ENCODE measurements around the gene AP2A1. TPM values are rescaled to one million over a fixed set of nuclear protein-coding genes. Genes with fewer than 3 reads are reported as not detected.

The AP2A1 gene
- polyA plus RNA-seq, 1 donor from 2014 or later = 40.8 TPM

DNA sequence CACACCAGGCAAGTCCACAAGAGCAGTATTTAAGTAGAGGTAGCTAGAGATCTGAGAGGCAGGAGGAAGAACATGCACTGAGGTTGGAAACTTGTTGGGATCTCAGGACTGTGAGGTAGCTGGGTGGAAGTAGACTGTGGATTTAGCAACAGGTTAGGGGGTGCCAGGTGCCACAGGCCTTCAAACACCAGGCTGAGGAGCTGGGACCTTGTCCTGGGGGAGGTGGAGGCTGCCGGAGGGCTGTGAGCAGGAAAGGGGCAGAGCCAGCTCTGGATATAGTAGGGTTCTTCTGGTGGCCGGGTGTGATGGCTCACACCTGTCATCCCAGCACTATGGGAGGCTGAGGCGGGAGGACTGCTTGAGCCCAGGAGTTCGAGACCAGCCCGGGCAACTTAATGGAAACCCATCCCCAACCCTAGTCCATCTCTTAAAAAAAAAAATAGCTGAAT is 43.2 kb downstream of the AP2A1 start:
- Histone ChIP-seq H3K9me2 (ENCODE audit: insufficient read depth, low read length) (no peaks in the 10 kb centered on the region), H3K27ac (ENCODE audit: low read length) (peak overlapping the region; percentile 64), H3K36me3 (ENCODE audit: insufficient read depth, low read length) (no peaks in the 10 kb centered on the region), H3K27me3 (ENCODE audit: insufficient read depth, low read depth, low read length) (no peaks in the 10 kb centered on the region), H3K79me2 (replicated peaks; ENCODE audit: insufficient read depth, low read length) (no peaks in the 10 kb centered on the region), H3F3A (ENCODE audit: insufficient read depth, low read length, poor library complexity, severe bottlenecking) (no peaks in the 10 kb centered on the region), H3K9me3 (ENCODE audit: low read length) (no peaks in the 10 kb centered on the region), H3K9ac (ENCODE audit: low read length) (no peak overlapping the region), H3K4me3 (ENCODE audit: low read length) (peak overlapping the region; percentile 67), H2AFZ (ENCODE audit: low read depth, low read length) (no peak overlapping the region), H3K4me2 (ENCODE audit: low read length) (peak overlapping the region; percentile 2), H4K20me1 (ENCODE audit: insufficient read depth) (no peaks in the 10 kb centered on the region)
- no peak for TF ChIP-seq EP300 (conservative IDR thresholded peaks at IDR 0.05; ENCODE audit: poor library complexity, severe bottlenecking)

DNA sequence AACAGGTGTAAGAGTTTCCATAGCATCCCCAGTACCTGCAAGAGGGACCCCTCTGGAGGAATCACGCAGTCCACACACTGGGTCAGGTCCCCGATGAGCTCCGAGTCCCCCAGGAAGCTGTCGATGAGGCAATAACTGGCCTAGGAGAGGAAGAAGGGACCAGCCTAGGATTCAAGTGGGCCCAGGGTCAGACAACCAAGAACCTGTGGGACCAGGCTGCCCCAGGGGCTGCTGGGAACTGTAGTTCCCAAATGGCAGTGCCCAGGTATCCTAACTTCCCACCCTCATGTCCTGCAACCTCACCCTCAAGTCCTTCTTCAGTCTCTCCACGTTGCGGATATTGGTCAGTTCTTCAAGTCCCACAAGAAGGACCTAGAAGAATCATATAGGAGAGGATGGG is 44.5 kb downstream of the AP2A1 start:
- H3K79me2 ChIP-seq (replicated peaks; ENCODE audit: insufficient read depth, low read length) = no peaks in the 10 kb centered on the region
- no peaks in the 10 kb centered on the region for H3K9me2 ChIP-seq (ENCODE audit: insufficient read depth, low read length)
- no peaks in the 10 kb centered on the region for H3F3A ChIP-seq (ENCODE audit: insufficient read depth, low read length, poor library complexity, severe bottlenecking)
- H3K4me3 ChIP-seq (ENCODE audit: low read length) = no peak overlapping the region
- no peaks in the 10 kb centered on the region for H3K27me3 ChIP-seq (ENCODE audit: insufficient read depth, low read depth, low read length)
- H3K4me2 ChIP-seq (ENCODE audit: low read length) = no peak overlapping the region
- no peaks in the 10 kb centered on the region for H4K20me1 ChIP-seq (ENCODE audit: insufficient read depth)
- H3K9ac ChIP-seq (ENCODE audit: low read length) = no peak overlapping the region
- no peak overlapping the region for H2AFZ ChIP-seq (ENCODE audit: low read depth, low read length)
- no peak for TF ChIP-seq EP300 (conservative IDR thresholded peaks at IDR 0.05; ENCODE audit: poor library complexity, severe bottlenecking)
- TF ChIP-seq RAD21 (conservative IDR thresholded peaks at IDR 0.05) = no peak
- no peak for TF ChIP-seq SMC3 (conservative IDR thresholded peaks at IDR 0.05; ENCODE audit: poor library complexity)
- TF ChIP-seq POLR2AphosphoS5 (IDR thresholded peaks at IDR 0.05) = no peak
- TF ChIP-seq, protein P1, sequence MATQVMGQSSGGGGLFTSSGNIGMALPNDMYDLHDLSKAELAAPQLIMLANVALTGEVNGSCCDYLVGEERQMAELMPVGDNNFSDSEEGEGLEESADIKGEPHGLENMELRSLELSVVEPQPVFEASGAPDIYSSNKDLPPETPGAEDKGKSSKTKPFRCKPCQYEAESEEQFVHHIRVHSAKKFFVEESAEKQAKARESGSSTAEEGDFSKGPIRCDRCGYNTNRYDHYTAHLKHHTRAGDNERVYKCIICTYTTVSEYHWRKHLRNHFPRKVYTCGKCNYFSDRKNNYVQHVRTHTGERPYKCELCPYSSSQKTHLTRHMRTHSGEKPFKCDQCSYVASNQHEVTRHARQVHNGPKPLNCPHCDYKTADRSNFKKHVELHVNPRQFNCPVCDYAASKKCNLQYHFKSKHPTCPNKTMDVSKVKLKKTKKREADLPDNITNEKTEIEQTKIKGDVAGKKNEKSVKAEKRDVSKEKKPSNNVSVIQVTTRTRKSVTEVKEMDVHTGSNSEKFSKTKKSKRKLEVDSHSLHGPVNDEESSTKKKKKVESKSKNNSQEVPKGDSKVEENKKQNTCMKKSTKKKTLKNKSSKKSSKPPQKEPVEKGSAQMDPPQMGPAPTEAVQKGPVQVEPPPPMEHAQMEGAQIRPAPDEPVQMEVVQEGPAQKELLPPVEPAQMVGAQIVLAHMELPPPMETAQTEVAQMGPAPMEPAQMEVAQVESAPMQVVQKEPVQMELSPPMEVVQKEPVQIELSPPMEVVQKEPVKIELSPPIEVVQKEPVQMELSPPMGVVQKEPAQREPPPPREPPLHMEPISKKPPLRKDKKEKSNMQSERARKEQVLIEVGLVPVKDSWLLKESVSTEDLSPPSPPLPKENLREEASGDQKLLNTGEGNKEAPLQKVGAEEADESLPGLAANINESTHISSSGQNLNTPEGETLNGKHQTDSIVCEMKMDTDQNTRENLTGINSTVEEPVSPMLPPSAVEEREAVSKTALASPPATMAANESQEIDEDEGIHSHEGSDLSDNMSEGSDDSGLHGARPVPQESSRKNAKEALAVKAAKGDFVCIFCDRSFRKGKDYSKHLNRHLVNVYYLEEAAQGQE (IDR thresholded peaks at IDR 0.05; ENCODE audit: borderline replicate concordance) = no peak
- no peak for TF ChIP-seq TAF1 (IDR thresholded peaks at IDR 0.05; ENCODE audit: low read depth)
- TF ChIP-seq EZH2 (IDR thresholded peaks at IDR 0.05; ENCODE audit: borderline replicate concordance, insufficient read depth, low read length, poor library complexity, severe bottlenecking) = no peak
- TF ChIP-seq, protein P2, sequence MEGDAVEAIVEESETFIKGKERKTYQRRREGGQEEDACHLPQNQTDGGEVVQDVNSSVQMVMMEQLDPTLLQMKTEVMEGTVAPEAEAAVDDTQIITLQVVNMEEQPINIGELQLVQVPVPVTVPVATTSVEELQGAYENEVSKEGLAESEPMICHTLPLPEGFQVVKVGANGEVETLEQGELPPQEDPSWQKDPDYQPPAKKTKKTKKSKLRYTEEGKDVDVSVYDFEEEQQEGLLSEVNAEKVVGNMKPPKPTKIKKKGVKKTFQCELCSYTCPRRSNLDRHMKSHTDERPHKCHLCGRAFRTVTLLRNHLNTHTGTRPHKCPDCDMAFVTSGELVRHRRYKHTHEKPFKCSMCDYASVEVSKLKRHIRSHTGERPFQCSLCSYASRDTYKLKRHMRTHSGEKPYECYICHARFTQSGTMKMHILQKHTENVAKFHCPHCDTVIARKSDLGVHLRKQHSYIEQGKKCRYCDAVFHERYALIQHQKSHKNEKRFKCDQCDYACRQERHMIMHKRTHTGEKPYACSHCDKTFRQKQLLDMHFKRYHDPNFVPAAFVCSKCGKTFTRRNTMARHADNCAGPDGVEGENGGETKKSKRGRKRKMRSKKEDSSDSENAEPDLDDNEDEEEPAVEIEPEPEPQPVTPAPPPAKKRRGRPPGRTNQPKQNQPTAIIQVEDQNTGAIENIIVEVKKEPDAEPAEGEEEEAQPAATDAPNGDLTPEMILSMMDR (IDR thresholded peaks at IDR 0.05; ENCODE audit: poor library complexity, severe bottlenecking) = no peak
- no peak for TF ChIP-seq MXI1 (conservative IDR thresholded peaks at IDR 0.05; ENCODE audit: poor library complexity, severe bottlenecking)
- no peaks in the 10 kb centered on the region for H3K9me3 ChIP-seq (ENCODE audit: low read length)
- H3K36me3 ChIP-seq (ENCODE audit: insufficient read depth, low read length) = no peaks in the 10 kb centered on the region
- no peak overlapping the region for H3K27ac ChIP-seq (ENCODE audit: low read length)

Data from neural cell (in vitro differentiated cells).